Left ventricle myocardium inferior (tissue), 1 donor: ENCODE data around the gene THAP11. TPM values are rescaled to one million over a fixed set of nuclear protein-coding genes. Genes with fewer than 3 reads are reported as not detected.

ENCODE experiments used
- DNase-seq: peaks from one replicate; pipeline ENCODE4 v3.0.0-alpha.2; 2020
- H3K27ac ChIP-seq: fragments of 200-600 bp; replicated peaks from 2 replicates; pipeline ENCODE4 v1.8.0; 2021
- H3K27me3 ChIP-seq: fragments of 200-600 bp; 2 replicates; pipeline ENCODE4 v1.8.0; 2021; ENCODE audit warnings: low read depth
- H3K36me3 ChIP-seq: fragments of 200-600 bp; 2 replicates; pipeline ENCODE4 v1.8.0; 2021
- H3K4me1 ChIP-seq: fragments of 200-600 bp; 2 replicates; pipeline ENCODE4 v1.8.0; 2021
- H3K4me3 ChIP-seq: fragments of 200-600 bp; 2 replicates; pipeline ENCODE4 v1.8.0; 2021; ENCODE audit warnings: mild to moderate bottlenecking, moderate library complexity
- H3K9me3 ChIP-seq: fragments of 200-600 bp; replicated peaks from 2 replicates; pipeline ENCODE4 v1.8.0; 2021
- CTCF ChIP-seq: fragments of 200-600 bp; IDR thresholded peaks from 2 replicates; pipeline ENCODE4 v1.8.0; 2021; ENCODE audit warnings: antibody characterized with exemption, mild to moderate bottlenecking, borderline replicate concordance
- intact Hi-C: fragments of 100-400 bp; cut with micrococcal nuclease; formaldehyde crosslinking; loops from one replicate; pipeline ENCODE4 v1.11.0; 2022
- total RNA-seq: library from RNA; stranded (reverse); fragmentation: NEBNext Ultra II Directional; extraction: Animal tissue kit (Norgen Biotek cat#: 25700); gene quantifications from one replicate; pipeline ENCODE4 v1.2.1, GENCODE V29; 2021
- donor health status: DM: no; HTN: yes; CAD: no; lungs with severe emphysema.

The THAP11 gene
- total RNA-seq, 1 donor from 2014 or later = 31.4 TPM

GRCh38 chr16:67803894-67804293, 38.2 kb upstream of the THAP11 start:
- no peak overlapping the region for H3K4me3 ChIP-seq
- TF ChIP-seq CTCF = no peak
- intact Hi-C loops = loop anchor here (10.0 kb wide), 1 partner anchor 129 kb away; no protein-coding TSS in a partner anchor
- no peaks in the 10 kb centered on the region for H3K27me3 ChIP-seq
- H3K4me1 ChIP-seq = peaks cover 54% of the 10 kb centered on the region
- DNase-seq = no peak
- peaks cover 38% of the 10 kb centered on the region for H3K36me3 ChIP-seq
- no peaks in the 10 kb centered on the region for H3K9me3 ChIP-seq
- no peak overlapping the region for H3K27ac ChIP-seq

GRCh38 chr16:67804853-67805542, 37.1 kb upstream of the THAP11 start:
- Histone ChIP-seq H3K4me3 (peak overlapping the region; percentile 93), H3K4me1 (peaks cover 47% of the 10 kb centered on the region), H3K36me3 (peaks cover 33% of the 10 kb centered on the region), H3K27ac (no peak overlapping the region), H3K9me3 (no peaks in the 10 kb centered on the region), H3K27me3 (no peaks in the 10 kb centered on the region)
- TF ChIP-seq CTCF = no peak
- intact Hi-C loops = loop anchor here (5.0 to 10.0 kb wide), 2 partner anchors 83 to 130 kb away; no protein-coding TSS in a partner anchor
- DNase-seq = no peak

GRCh38 chr16:67805718-67806427, 36.2 kb upstream of the THAP11 start:
- Histone ChIP-seq H3K9me3 (no peaks in the 10 kb centered on the region), H3K27me3 (no peaks in the 10 kb centered on the region), H3K36me3 (peaks cover 29% of the 10 kb centered on the region), H3K4me3 (peak overlapping the region; percentile 93), H3K4me1 (peaks cover 38% of the 10 kb centered on the region), H3K27ac (peak overlapping the region; percentile 90)
- DNase-seq = no peak
- intact Hi-C loops = loop anchor here (5.0 to 10.0 kb wide), 2 partner anchors 84 to 131 kb away; no protein-coding TSS in a partner anchor
- no peak for TF ChIP-seq CTCF

- no peak for TF ChIP-seq CTCF
- Histone ChIP-seq H3K4me1 (peaks cover 32% of the 10 kb centered on the region), H3K27ac (peak within 1 kb of the TSS; percentile 90), H3K27me3 (no peaks in the 10 kb centered on the region), H3K9me3 (no peaks in the 10 kb centered on the region), H3K4me3 (peak within 1 kb of the TSS; percentile 93), H3K36me3 (peaks cover 22% of the 10 kb centered on the region)
- DNase-seq = peak; percentile 96
- intact Hi-C loops = loop anchor here (5.0 to 10.0 kb wide), 2 partner anchors 84 to 132 kb away; no protein-coding TSS in a partner anchor
Measured at GRCh38 chr16:67806428-67807147, 35.5 kb upstream of the THAP11 start, which contains the start of the genes RANBP10 and TSNAXIP1. Gene RANBP10, minus strand, starts transcription at chr16:67806560. Its CDS starts 24 bp downstream, at chr16:67806536. Gene TSNAXIP1, plus strand, starts transcription at chr16:67806889. Its CDS starts 261 bp downstream, at chr16:67807150.

- intact Hi-C loops = loop anchor here (5.0 to 10.0 kb wide), 2 partner anchors 85 to 132 kb away; no protein-coding TSS in a partner anchor
- H3K27me3 ChIP-seq = no peaks in the 10 kb centered on the region
- no peaks in the 10 kb centered on the region for H3K9me3 ChIP-seq
- peak overlapping the region; percentile 93 for H3K4me3 ChIP-seq
- DNase-seq = no peak
- H3K27ac ChIP-seq = peak overlapping the region; percentile 90
- no peak for TF ChIP-seq CTCF
- H3K36me3 ChIP-seq = peaks cover 19% of the 10 kb centered on the region
- H3K4me1 ChIP-seq = peaks cover 32% of the 10 kb centered on the region
Measured at GRCh38 chr16:67807148-67807682, 34.9 kb upstream of the THAP11 start.
